HG03196 (cell line): Measurements from ENCODE around the gene ADGRD1.

Source experiments
- ATAC-seq: cut with Tn5 transposase; IDR thresholded peaks from one replicate; pipeline ENCODE4 v1.9.1; 2021; ENCODE audit not compliant: unreplicated experiment

The ADGRD1 gene

GRCh38 chr12:131097202-131098177 lies 143.8 kb downstream of the ADGRD1 start:
- no peak for ATAC-seq

- ATAC-seq = no peak
Measured at GRCh38 chr12:131098178-131098981, 144.7 kb downstream of the ADGRD1 start.

GRCh38 chr12:131100031-131100674 lies 146.4 kb downstream of the ADGRD1 start:
- ATAC-seq = no peak

- no peak for ATAC-seq
Measured at GRCh38 chr12:131101006-131101405, 147.3 kb downstream of the ADGRD1 start.

GRCh38 chr12:131101703-131102492 lies 148.2 kb downstream of the ADGRD1 start:
- ATAC-seq = peak; percentile 63

GRCh38 chr12:131102493-131102931 lies 148.8 kb downstream of the ADGRD1 start:
- ATAC-seq = no peak

- ATAC-seq = no peak
Measured at GRCh38 chr12:131102991-131103668, 149.4 kb downstream of the ADGRD1 start.

GRCh38 chr12:131103669-131104462 lies 150.2 kb downstream of the ADGRD1 start:
- ATAC-seq = no peak

- peak; percentile 61 for ATAC-seq
Measured at GRCh38 chr12:131104463-131105350, 151.0 kb downstream of the ADGRD1 start.

- ATAC-seq = no peak
Measured at GRCh38 chr12:131105351-131105735, 151.6 kb downstream of the ADGRD1 start.

- ATAC-seq = no peak
Measured at GRCh38 chr12:131105736-131106348, 152.1 kb downstream of the ADGRD1 start.

GRCh38 chr12:131106349-131106941 lies 152.7 kb downstream of the ADGRD1 start:
- no peak for ATAC-seq

- ATAC-seq = no peak
Measured at GRCh38 chr12:131108177-131108955, 154.7 kb downstream of the ADGRD1 start.

- ATAC-seq = no peak
Measured at GRCh38 chr12:131111446-131111845, 157.7 kb downstream of the ADGRD1 start.

GRCh38 chr12:131112021-131112420 lies 158.3 kb downstream of the ADGRD1 start:
- no peak for ATAC-seq

GRCh38 chr12:131112700-131113290 lies 159.1 kb downstream of the ADGRD1 start:
- no peak for ATAC-seq
